Mesenchymal stem cell (in vitro differentiated cells and primary cell): ENCODE measurements around the gene CACNA1C.
A peak's percentile ranks its signal among the peaks of the same experiment; 100 is the strongest.
"Not testable (repeated sequence)": the region's sequence is repeated elsewhere in the genome, so short reads cannot be mapped to it uniquely, and the experiment has no call there.

Experiments
- DNase-seq: peaks from one replicate; pipeline ENCODE4 v3.0.0-alpha.2; 2013
- H2AFZ ChIP-seq: one replicate; pipeline ENCODE4 v1.6.1; 2013; ENCODE audit warnings: low read depth, mild to moderate bottlenecking, control low read depth, inconsistent platforms, low read length, moderate library complexity
- H2AK5ac ChIP-seq: 2 replicates; pipeline ENCODE4 v1.6.1; 2013; ENCODE audit warnings: low read length, moderate library complexity, mild to moderate bottlenecking, inconsistent platforms; ENCODE audit not compliant: severe bottlenecking
- H2BK120ac ChIP-seq: one replicate; pipeline ENCODE4 v1.6.1; 2013; ENCODE audit warnings: low read depth, mild to moderate bottlenecking, inconsistent platforms, low read length, moderate library complexity
- H2BK12ac ChIP-seq, 2 experiments: one replicate each; pipeline ENCODE4 v1.6.1; 2013; ENCODE audit warnings: inconsistent platforms in 2 of 2, low read length in 2 of 2, mild to moderate bottlenecking in 2 of 2, moderate library complexity in 2 of 2, control low read depth in 1 of 2
- H2BK15ac ChIP-seq: one replicate; pipeline ENCODE4 v1.6.1; 2013; ENCODE audit warnings: mild to moderate bottlenecking, low read depth, inconsistent platforms; ENCODE audit not compliant: poor library complexity, severe bottlenecking
- H2BK5ac ChIP-seq: 2 replicates; pipeline ENCODE4 v1.6.1; 2013; ENCODE audit warnings: low read depth, mild to moderate bottlenecking, low read length, control low read depth, inconsistent platforms; ENCODE audit not compliant: poor library complexity, severe bottlenecking
- H3K14ac ChIP-seq, 2 experiments: one replicate each; pipeline ENCODE4 v1.6.1; 2013; ENCODE audit warnings: inconsistent platforms in 2 of 2, low read length in 2 of 2, control low read depth in 1 of 2, mild to moderate bottlenecking in 1 of 2, moderate library complexity in 1 of 2
- H3K18ac ChIP-seq, 2 experiments: one replicate each; pipeline ENCODE4 v1.6.1; 2013; ENCODE audit warnings: inconsistent platforms in 2 of 2, low read length in 2 of 2, control low read depth in 1 of 2, low read depth in 1 of 2, mild to moderate bottlenecking in 1 of 2
- H3K23ac ChIP-seq, 2 experiments: one replicate each; pipeline ENCODE4 v1.6.1; 2013; ENCODE audit warnings: inconsistent platforms in 2 of 2, low read length in 2 of 2, mild to moderate bottlenecking in 2 of 2, moderate library complexity in 2 of 2, control low read depth in 1 of 2
- H3K27ac ChIP-seq: 2 replicates; pipeline ENCODE4 v1.5.1; 2013; ENCODE audit warnings: mild to moderate bottlenecking, moderate library complexity, low read length, control low read depth, inconsistent platforms; ENCODE audit not compliant: poor library complexity, severe bottlenecking
- H3K27me3 ChIP-seq, 2 experiments: 2 replicates each; pipeline versions ENCODE4 v1.6.1 to v1.7.0; 2013; ENCODE audit warnings: low read length in 2 of 2, mild to moderate bottlenecking in 2 of 2, moderate library complexity in 2 of 2, control low read depth in 1 of 2, inconsistent platforms in 1 of 2; ENCODE audit not compliant: control insufficient read depth in 1 of 2, insufficient read depth in 1 of 2
- H3K36me3 ChIP-seq, 2 experiments: 2 replicates each; pipeline versions ENCODE4 v1.6.1 to v1.7.0; 2013; ENCODE audit warnings: low read length in 2 of 2, control low read depth in 1 of 2, inconsistent platforms in 1 of 2, low read depth in 1 of 2, mild to moderate bottlenecking in 1 of 2; ENCODE audit not compliant: insufficient read depth in 2 of 2, control insufficient read depth in 1 of 2
- H3K4ac ChIP-seq, 2 experiments: one replicate each; pipeline ENCODE4 v1.6.1; 2013; ENCODE audit warnings: inconsistent platforms in 2 of 2, low read length in 2 of 2, mild to moderate bottlenecking in 2 of 2, moderate library complexity in 2 of 2, control low read depth in 1 of 2, low read depth in 1 of 2
- H3K4me1 ChIP-seq: 2 replicates; pipeline ENCODE4 v1.6.1; 2013; ENCODE audit warnings: low read depth, low read length, control low read depth; ENCODE audit not compliant: control insufficient read depth, insufficient read depth
- H3K4me2 ChIP-seq: 2 replicates; pipeline ENCODE4 v1.6.1; 2013; ENCODE audit warnings: low read length, mild to moderate bottlenecking, inconsistent platforms; ENCODE audit not compliant: poor library complexity, severe bottlenecking
- H3K4me3 ChIP-seq, 2 experiments: 2 replicates each; pipeline versions ENCODE4 v1.5.1 to v1.7.0; 2013; ENCODE audit warnings: low read length in 2 of 2, mild to moderate bottlenecking in 2 of 2, control low read depth in 1 of 2, low read depth in 1 of 2; ENCODE audit not compliant: insufficient read depth in 1 of 2
- H3K79me1 ChIP-seq: replicated peaks from 2 replicates; pipeline ENCODE4 v1.6.1; 2013; ENCODE audit warnings: mild to moderate bottlenecking, control low read depth, low read length, inconsistent platforms; ENCODE audit not compliant: poor library complexity, severe bottlenecking
- H3K9ac ChIP-seq: 2 replicates; pipeline ENCODE4 v1.7.0; 2013; ENCODE audit warnings: mild to moderate bottlenecking, low read length, moderate library complexity
- H3K9me3 ChIP-seq: 2 replicates; pipeline ENCODE4 v1.7.0; 2013; ENCODE audit warnings: mild to moderate bottlenecking, low read length; ENCODE audit not compliant: control insufficient read depth
- H4K8ac ChIP-seq: one replicate; pipeline ENCODE4 v1.6.1; 2013; ENCODE audit warnings: inconsistent platforms, mild to moderate bottlenecking, low read length, moderate library complexity
- H4K91ac ChIP-seq: one replicate; pipeline ENCODE4 v1.6.1; 2013; ENCODE audit warnings: mild to moderate bottlenecking, low read length, inconsistent platforms
- WGBS: methylation state at CpG from one replicate; pipeline ENCODE4 v1.1.7; 2013; ENCODE audit warnings: mixed read lengths; 5-methylcytosine and 5-hydroxymethylcytosine counted together

CACNA1C gene

GRCh38 chr12:2255731-2256130, 202.9 kb downstream of the CACNA1C start:
- H2BK15ac ChIP-seq, H3K9me3 ChIP-seq, H2AFZ ChIP-seq, DNase-seq, H4K8ac ChIP-seq, H4K91ac ChIP-seq, H3K4me2 ChIP-seq, H2BK5ac ChIP-seq, H3K27ac ChIP-seq, H3K9ac ChIP-seq, H3K79me1 ChIP-seq, H3K4me3 ChIP-seq, H3K27me3 ChIP-seq, H3K23ac ChIP-seq, H2BK120ac ChIP-seq, H3K36me3 ChIP-seq, H3K4me1 ChIP-seq, H2AK5ac ChIP-seq: not testable (repeated sequence)
- Histone ChIP-seq H3K18ac (peak overlapping the region in 1 of 2 experiments; percentile 6), H2BK12ac (peak overlapping the region; percentile 51 to 69), H3K14ac (peak overlapping the region in 1 of 2 experiments; percentile 41), H3K4ac (peak overlapping the region in 1 of 2 experiments; percentile 18)
- 89% methylated on average over 9 of the region's 9 CpGs for WGBS

- Histone ChIP-seq H3K27me3 (no peaks in the 10 kb centered on the region), H2BK120ac (no peak overlapping the region), H2BK15ac (no peak overlapping the region), H2BK5ac (no peak overlapping the region), H2AFZ (no peak overlapping the region), H3K9ac (no peak overlapping the region), H3K4ac (no peak overlapping the region), H3K4me3 (no peak overlapping the region), H3K79me1 (no peaks in the 10 kb centered on the region), H3K27ac (no peak overlapping the region), H3K4me1 (peaks cover 3% of the 10 kb centered on the region), H3K9me3 (no peaks in the 10 kb centered on the region), H3K14ac (no peak overlapping the region), H3K18ac (no peak overlapping the region), H3K23ac (no peak overlapping the region), H3K4me2 (no peak overlapping the region), H4K8ac (no peak overlapping the region), H2AK5ac (no peak overlapping the region), H3K36me3 (no peaks in the 10 kb centered on the region), H2BK12ac (no peak overlapping the region), H4K91ac (no peak overlapping the region)
- peak; percentile 90 for DNase-seq
- 14% methylated on average over 2 of the region's 6 CpGs for WGBS
These were observed 203.7 kb downstream of the CACNA1C start for GRCh38 chr12:2256453-2256852.

GRCh38 chr12:2256915-2257314, 204.1 kb downstream of the CACNA1C start:
- no peak overlapping the region for H3K4me2 ChIP-seq
- H2BK120ac ChIP-seq, result peak overlapping the region; percentile 24
- WGBS, result 24% methylated on average over 7 of the region's 7 CpGs
- H3K36me3 ChIP-seq, result no peaks in the 10 kb centered on the region
- H3K4ac ChIP-seq, result peak overlapping the region in 1 of 2 experiments; percentile 97
- peak overlapping the region; percentile 85 to 93 for H2BK12ac ChIP-seq
- H3K9ac ChIP-seq, result no peak overlapping the region
- H4K91ac ChIP-seq, result peak overlapping the region; percentile 90
- no peaks in the 10 kb centered on the region for H3K79me1 ChIP-seq
- H3K27ac ChIP-seq, result no peak overlapping the region
- H4K8ac ChIP-seq, result peak overlapping the region; percentile 92
- H2BK15ac ChIP-seq, result no peak overlapping the region
- no peak overlapping the region for H2AK5ac ChIP-seq
- H3K4me3 ChIP-seq, result no peak overlapping the region
- no peaks in the 10 kb centered on the region for H3K27me3 ChIP-seq
- peak overlapping the region; percentile 84 to 86 for H3K18ac ChIP-seq
- H3K4me1 ChIP-seq, result peaks cover 7% of the 10 kb centered on the region
- H2AFZ ChIP-seq, result no peak overlapping the region
- no peaks in the 10 kb centered on the region for H3K9me3 ChIP-seq
- peak; percentile 79 for DNase-seq
- H3K14ac ChIP-seq, result no peak overlapping the region
- no peak overlapping the region for H3K23ac ChIP-seq
- H2BK5ac ChIP-seq, result no peak overlapping the region

- H3K27ac ChIP-seq, result no peak overlapping the region
- no peak overlapping the region for H2AK5ac ChIP-seq
- DNase-seq, result no peak
- H4K8ac ChIP-seq, result no peak overlapping the region
- H3K9ac ChIP-seq, result no peak overlapping the region
- H3K14ac ChIP-seq, result no peak overlapping the region
- no peak overlapping the region for H3K23ac ChIP-seq
- H3K36me3 ChIP-seq, result no peaks in the 10 kb centered on the region
- no peak overlapping the region for H2BK15ac ChIP-seq
- no peaks in the 10 kb centered on the region for H3K79me1 ChIP-seq
- no peak overlapping the region for H3K4me3 ChIP-seq
- H3K4me1 ChIP-seq, result peaks cover 12% of the 10 kb centered on the region
- H2AFZ ChIP-seq, result no peak overlapping the region
- H3K4me2 ChIP-seq, result no peak overlapping the region
- no peaks in the 10 kb centered on the region for H3K27me3 ChIP-seq
- peak overlapping the region; percentile 4 to 80 for H2BK12ac ChIP-seq
- no peaks in the 10 kb centered on the region for H3K9me3 ChIP-seq
- H2BK5ac ChIP-seq, result no peak overlapping the region
- H3K4ac ChIP-seq, result peak overlapping the region in 1 of 2 experiments; percentile 40
- H2BK120ac ChIP-seq, result no peak overlapping the region
- no CpG with 5 or more reads among the region's 2 CpGs for WGBS
- no peak overlapping the region for H3K18ac ChIP-seq
- H4K91ac ChIP-seq, result no peak overlapping the region
These were observed 205.2 kb downstream of the CACNA1C start for GRCh38 chr12:2258025-2258424.
